Natural killer cell (primary cell): ENCODE results near the gene ISCU. TPM values are rescaled to one million over a fixed set of nuclear protein-coding genes. Genes with fewer than 3 reads are reported as not detected.

ENCODE experiments used
- ATAC-seq, 3 donors: fragments of 150-1000 bp in 2 of 3; fragments of 200-7000 bp in 1 of 3; cut with Tn5 transposase; 1 replicate in 1 of 3; 2 replicates in 2 of 3; pipeline ENCODE4 v1.10.0; 2021; ENCODE audit warnings: mild to moderate bottlenecking in 2 of 3, moderate library complexity in 2 of 3
- DNase-seq, 2 donors: peaks; one replicate each; pipeline versions ENCODE4 v3.0.0 to v3.0.0-alpha.2; 2013 to 2021; ENCODE audit warnings: mixed read lengths in 1 of 2
- H3K27ac ChIP-seq: one replicate; pipeline ENCODE4 v1.5.1; 2013; ENCODE audit warnings: mild to moderate bottlenecking, low read length
- H3K27me3 ChIP-seq: one replicate; pipeline ENCODE4 v1.6.1; 2013; ENCODE audit warnings: low read length; ENCODE audit not compliant: control insufficient read depth, insufficient read depth
- H3K36me3 ChIP-seq: one replicate; pipeline ENCODE4 v1.6.1; 2013; ENCODE audit warnings: low read length; ENCODE audit not compliant: control insufficient read depth, insufficient read depth
- H3K4me1 ChIP-seq: one replicate; pipeline ENCODE4 v1.6.1; 2013; ENCODE audit warnings: low read length; ENCODE audit not compliant: control insufficient read depth, insufficient read depth
- H3K4me3 ChIP-seq: one replicate; pipeline ENCODE4 v1.5.1; 2013; ENCODE audit warnings: low read length
- H3K9me3 ChIP-seq: one replicate; pipeline ENCODE4 v1.6.1; 2013; ENCODE audit warnings: low read length; ENCODE audit not compliant: control insufficient read depth, insufficient read depth
- H3K27ac Mint-ChIP-seq, 2 donors: one replicate each; pipeline ENCODE4 v1.8.0; 2022; ENCODE audit warnings: mild to moderate bottlenecking in 2 of 2, mixed read lengths in 2 of 2, moderate library complexity in 1 of 2
- H3K27me3 Mint-ChIP-seq, 2 donors: one replicate each; pipeline ENCODE4 v1.8.0; 2022; ENCODE audit warnings: low read depth in 2 of 2, mixed read lengths in 2 of 2
- H3K36me3 Mint-ChIP-seq: one replicate; pipeline ENCODE4 v1.8.0; 2022; ENCODE audit warnings: mixed read lengths
- H3K4me1 Mint-ChIP-seq, 2 donors: one replicate each; pipeline ENCODE4 v1.8.0; 2022; ENCODE audit warnings: mixed read lengths in 2 of 2
- H3K4me3 Mint-ChIP-seq: one replicate; pipeline ENCODE4 v1.8.0; 2022; ENCODE audit warnings: mild to moderate bottlenecking, moderate library complexity, mixed read lengths
- H3K9me3 Mint-ChIP-seq, 2 donors: one replicate each; pipeline ENCODE4 v1.8.0; 2022; ENCODE audit warnings: mixed read lengths in 2 of 2
- WGBS: methylation state at CpG from one replicate; pipeline ENCODE4 v1.1.7; 2013; ENCODE audit warnings: missing lambda C conversion rate; ENCODE audit not compliant: insufficient coverage; 5-methylcytosine and 5-hydroxymethylcytosine counted together
- intact Hi-C: fragments of 100-400 bp; cut with micrococcal nuclease; formaldehyde crosslinking; loops from one replicate; pipeline ENCODE4 v1.14.2; 2022
- total RNA-seq, 4 donors: library from RNA; stranded (reverse); fragments of 120-200 nt in 1 of 4; gene quantifications; one replicate each; pipeline versions ENCODE4 v1.2.3 to v1.2.4, GENCODE V29; 2013 to 2022
- TF ChIP-seq, protein P1 (sequence below): fragments of 200-600 bp; IDR thresholded peaks from one replicate; pipeline ENCODE4 v1.8.0; 2022; ENCODE audit warnings: antibody characterized with exemption

The ISCU gene
- total RNA-seq, 3 donors from 2014 or later (not counting 1 experiment from before 2014, with no cell fraction given), result 86.9 to 103 (median 97.4) TPM

DNA sequence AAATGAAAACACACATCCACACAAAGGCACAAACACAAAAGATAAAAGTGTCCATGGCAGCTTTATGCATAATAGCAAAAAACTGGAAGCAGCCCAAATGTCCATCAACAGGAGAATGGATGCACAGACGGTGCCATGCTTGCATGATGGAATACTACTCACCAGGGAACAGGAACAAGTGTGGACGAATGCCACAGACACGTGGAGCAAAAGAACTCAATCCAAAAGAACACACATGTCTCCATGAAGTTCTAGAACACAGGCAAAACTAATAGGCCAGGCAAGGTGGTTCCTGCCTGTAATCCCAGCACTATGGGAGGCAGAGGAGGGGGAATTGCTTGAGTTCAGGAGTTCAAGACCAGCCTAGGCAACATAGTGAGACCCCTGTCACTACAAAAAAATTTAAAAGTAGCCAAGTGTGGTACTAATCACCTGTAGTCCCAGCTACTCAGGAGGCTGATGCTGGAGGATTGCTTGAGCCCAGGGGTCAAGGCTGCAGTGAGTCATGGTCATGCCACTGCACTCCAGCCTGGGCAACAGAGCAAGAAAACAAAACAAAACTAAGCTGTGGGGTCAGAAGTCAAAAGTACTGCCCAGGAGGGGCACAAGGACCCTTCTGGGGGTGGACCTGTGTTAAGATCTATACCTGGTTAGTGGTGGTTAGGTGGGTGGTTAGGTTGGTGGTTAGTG is 42.7 kb downstream of the ISCU start:
- Histone ChIP-seq H3K9me3 (no peaks in the 10 kb centered on the region), H3K27me3 (no peaks in the 10 kb centered on the region), H3K36me3 (no peaks in the 10 kb centered on the region), H3K4me3 (no peak overlapping the region), H3K4me1 (no peaks in the 10 kb centered on the region), H3K27ac (no peak overlapping the region)
- peak overlapping the region in 1 of 2 donors; percentile 68 for H3K27ac Mint-ChIP-seq
- WGBS, result 90% methylated on average over 3 of the region's 3 CpGs
- H3K4me3 Mint-ChIP-seq, result no peak overlapping the region
- intact Hi-C loops, result no loop called here
- DNase-seq (no peak), ATAC-seq (no peak)
- TF ChIP-seq, protein P1, sequence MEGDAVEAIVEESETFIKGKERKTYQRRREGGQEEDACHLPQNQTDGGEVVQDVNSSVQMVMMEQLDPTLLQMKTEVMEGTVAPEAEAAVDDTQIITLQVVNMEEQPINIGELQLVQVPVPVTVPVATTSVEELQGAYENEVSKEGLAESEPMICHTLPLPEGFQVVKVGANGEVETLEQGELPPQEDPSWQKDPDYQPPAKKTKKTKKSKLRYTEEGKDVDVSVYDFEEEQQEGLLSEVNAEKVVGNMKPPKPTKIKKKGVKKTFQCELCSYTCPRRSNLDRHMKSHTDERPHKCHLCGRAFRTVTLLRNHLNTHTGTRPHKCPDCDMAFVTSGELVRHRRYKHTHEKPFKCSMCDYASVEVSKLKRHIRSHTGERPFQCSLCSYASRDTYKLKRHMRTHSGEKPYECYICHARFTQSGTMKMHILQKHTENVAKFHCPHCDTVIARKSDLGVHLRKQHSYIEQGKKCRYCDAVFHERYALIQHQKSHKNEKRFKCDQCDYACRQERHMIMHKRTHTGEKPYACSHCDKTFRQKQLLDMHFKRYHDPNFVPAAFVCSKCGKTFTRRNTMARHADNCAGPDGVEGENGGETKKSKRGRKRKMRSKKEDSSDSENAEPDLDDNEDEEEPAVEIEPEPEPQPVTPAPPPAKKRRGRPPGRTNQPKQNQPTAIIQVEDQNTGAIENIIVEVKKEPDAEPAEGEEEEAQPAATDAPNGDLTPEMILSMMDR, result no peak
- peaks cover 0 to 5% of the 10 kb centered on the region in 2 donors for H3K4me1 Mint-ChIP-seq
- H3K36me3 Mint-ChIP-seq, result no peaks in the 10 kb centered on the region
- peaks cover 6 to 10% of the 10 kb centered on the region in 2 donors for H3K27me3 Mint-ChIP-seq
- H3K9me3 Mint-ChIP-seq, result no peaks in the 10 kb centered on the region

DNA sequence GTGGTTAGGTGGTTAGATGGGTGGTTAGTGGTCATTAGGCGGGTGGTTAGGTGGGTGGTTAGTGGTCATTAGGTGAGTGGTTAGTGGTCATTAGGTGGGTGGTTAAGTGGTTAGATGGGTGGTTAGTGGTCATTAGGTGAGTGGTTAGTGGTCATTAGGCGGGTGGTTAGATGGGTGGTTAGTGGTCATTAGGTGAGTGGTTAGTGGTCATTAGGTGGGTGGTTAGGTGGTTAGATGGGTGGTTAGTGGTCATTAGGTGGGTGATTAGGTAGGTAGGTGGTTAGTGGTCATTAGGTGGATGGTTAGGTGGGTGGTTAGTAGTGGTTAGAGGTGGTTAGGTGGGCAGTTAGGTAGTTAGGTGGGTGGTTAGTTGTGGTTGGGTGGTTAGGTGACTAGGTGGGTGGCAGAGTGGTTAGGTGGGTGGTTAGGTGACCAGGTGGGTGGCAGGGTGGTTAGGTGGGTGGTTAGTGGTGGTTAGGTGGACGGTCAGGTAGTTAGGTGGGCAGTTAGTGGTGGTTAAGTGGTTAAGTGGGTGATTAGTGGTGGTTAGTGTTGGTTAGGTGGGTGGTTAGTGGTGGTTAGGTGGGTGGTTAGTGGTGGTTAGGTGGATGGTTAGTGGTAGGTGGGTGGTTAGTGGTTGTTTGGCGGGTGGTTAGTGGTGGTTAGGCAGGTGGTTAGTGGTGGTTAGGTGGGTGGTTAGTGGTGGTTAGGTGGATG is 43.5 kb downstream of the ISCU start:
- Mint-ChIP-seq H3K9me3 (no peaks in the 10 kb centered on the region), H3K27ac (peak overlapping the region in 1 of 2 donors; percentile 68), H3K36me3 (no peaks in the 10 kb centered on the region), H3K27me3 (peaks cover 6 to 10% of the 10 kb centered on the region in 2 donors), H3K4me1 (peaks cover 0 to 5% of the 10 kb centered on the region in 2 donors), H3K4me3 (no peak overlapping the region)
- Histone ChIP-seq H3K4me3 (no peak overlapping the region), H3K27ac (no peak overlapping the region), H3K4me1 (no peaks in the 10 kb centered on the region), H3K27me3 (no peaks in the 10 kb centered on the region), H3K36me3 (no peaks in the 10 kb centered on the region), H3K9me3 (no peaks in the 10 kb centered on the region)
- intact Hi-C loops, result no loop called here
- TF ChIP-seq, protein P1, result no peak
- DNase-seq (no peak), ATAC-seq (no peak)
- WGBS, result 74% methylated on average over 4 of the region's 4 CpGs

DNA sequence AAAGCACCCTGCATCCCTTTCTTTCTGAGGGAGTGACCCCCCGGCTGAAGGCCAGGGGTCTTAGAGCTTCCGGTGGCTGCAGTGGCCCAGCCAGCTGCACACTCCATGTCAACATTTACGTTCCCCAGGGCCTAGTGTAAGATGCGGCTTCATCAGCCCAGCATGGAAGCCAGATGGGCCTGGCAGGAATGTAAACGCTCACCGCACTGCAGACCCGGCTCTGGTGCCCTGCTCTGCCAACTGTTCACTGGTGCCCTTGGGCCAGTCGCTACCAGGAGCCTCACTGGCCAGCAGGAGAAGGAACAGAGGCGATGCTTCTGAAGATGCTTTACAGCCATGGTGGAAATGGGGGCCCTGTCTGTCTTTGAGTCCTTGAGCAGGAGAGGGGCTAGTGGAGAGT is 44.1 kb downstream of the ISCU start:
- TF ChIP-seq, protein P1, result no peak
- WGBS, result 95% methylated on average over 9 of the region's 9 CpGs
- intact Hi-C loops, result no loop called here
- peak overlapping the region in 1 of 2 donors; percentile 61 for H3K27ac Mint-ChIP-seq
- no peak overlapping the region for H3K27ac ChIP-seq
- ATAC-seq, result no peak
- H3K9me3 Mint-ChIP-seq, result no peaks in the 10 kb centered on the region
- H3K36me3 Mint-ChIP-seq, result no peaks in the 10 kb centered on the region
- H3K4me3 ChIP-seq, result no peak overlapping the region
- H3K4me1 ChIP-seq, result no peaks in the 10 kb centered on the region
- no peak for DNase-seq
- no peaks in the 10 kb centered on the region for H3K36me3 ChIP-seq
- peaks cover 6 to 10% of the 10 kb centered on the region in 2 donors for H3K27me3 Mint-ChIP-seq
- H3K4me3 Mint-ChIP-seq, result no peak overlapping the region
- H3K4me1 Mint-ChIP-seq, result peaks cover 0 to 5% of the 10 kb centered on the region in 2 donors
- H3K27me3 ChIP-seq, result no peaks in the 10 kb centered on the region
- H3K9me3 ChIP-seq, result no peaks in the 10 kb centered on the region
